Esophagus squamous epithelium (tissue), 4 donors: ENCODE measurements around the gene CD164L2.

ENCODE experiments used
- POLR2A ChIP-seq, 4 donors: fragments of 450-650 bp; IDR thresholded peaks; one replicate each; pipeline ENCODE4 v1.6.1; 2017; ENCODE audit warnings: antibody characterized with exemption in 4 of 4, mild to moderate bottlenecking in 4 of 4, moderate library complexity in 3 of 4
- TF ChIP-seq, protein P1 (sequence below), 6 experiments: fragments of 450-650 bp in 4 of 6; fragments of 200-600 bp in 2 of 6; sonication (generic) in 2 of 6; IDR thresholded peaks; one replicate each; pipeline ENCODE4 v1.5.1; 2016 to 2019; ENCODE audit warnings: antibody characterized with exemption in 6 of 6, mild to moderate bottlenecking in 4 of 6, moderate library complexity in 4 of 6

DNA sequence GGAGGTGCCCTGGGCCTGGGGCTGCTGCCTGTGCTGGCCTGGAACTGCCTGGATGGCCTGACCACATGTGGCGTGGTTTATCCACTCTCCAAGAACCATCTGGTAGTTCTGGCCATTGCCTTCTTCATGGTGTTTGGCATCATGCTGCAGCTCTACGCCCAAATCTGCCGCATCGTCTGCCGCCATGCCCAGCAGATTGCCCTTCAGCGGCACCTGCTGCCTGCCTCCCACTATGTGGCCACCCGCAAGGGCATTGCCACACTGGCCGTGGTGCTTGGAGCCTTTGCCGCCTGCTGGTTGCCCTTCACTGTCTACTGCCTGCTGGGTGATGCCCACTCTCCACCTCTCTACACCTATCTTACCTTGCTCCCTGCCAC is 11.1 kb upstream of the CD164L2 start:
- TF ChIP-seq, protein P1, sequence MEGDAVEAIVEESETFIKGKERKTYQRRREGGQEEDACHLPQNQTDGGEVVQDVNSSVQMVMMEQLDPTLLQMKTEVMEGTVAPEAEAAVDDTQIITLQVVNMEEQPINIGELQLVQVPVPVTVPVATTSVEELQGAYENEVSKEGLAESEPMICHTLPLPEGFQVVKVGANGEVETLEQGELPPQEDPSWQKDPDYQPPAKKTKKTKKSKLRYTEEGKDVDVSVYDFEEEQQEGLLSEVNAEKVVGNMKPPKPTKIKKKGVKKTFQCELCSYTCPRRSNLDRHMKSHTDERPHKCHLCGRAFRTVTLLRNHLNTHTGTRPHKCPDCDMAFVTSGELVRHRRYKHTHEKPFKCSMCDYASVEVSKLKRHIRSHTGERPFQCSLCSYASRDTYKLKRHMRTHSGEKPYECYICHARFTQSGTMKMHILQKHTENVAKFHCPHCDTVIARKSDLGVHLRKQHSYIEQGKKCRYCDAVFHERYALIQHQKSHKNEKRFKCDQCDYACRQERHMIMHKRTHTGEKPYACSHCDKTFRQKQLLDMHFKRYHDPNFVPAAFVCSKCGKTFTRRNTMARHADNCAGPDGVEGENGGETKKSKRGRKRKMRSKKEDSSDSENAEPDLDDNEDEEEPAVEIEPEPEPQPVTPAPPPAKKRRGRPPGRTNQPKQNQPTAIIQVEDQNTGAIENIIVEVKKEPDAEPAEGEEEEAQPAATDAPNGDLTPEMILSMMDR (IDR thresholded peaks at IDR 0.05), result no peak
- no peak for TF ChIP-seq POLR2A (IDR thresholded peaks at IDR 0.05)
